ENCODE measurements around the gene GABRG3. TPM values are rescaled to one million over a fixed set of nuclear protein-coding genes. Genes with fewer than 3 reads are reported as not detected.

Gene GABRG3
- total RNA-seq, 4 donors from 2014 or later = not detected

GRCh38 chr15:26968806-26969205, 2.2 kb upstream of the GABRG3 start:
- WGBS = 66% methylated on average over 2 of the region's 2 CpGs
- peaks cover 0 to 61% (median 3%) of the 10 kb centered on the region in 4 donors for H3K27me3 ChIP-seq
- no peak for TF ChIP-seq POLR2AphosphoS5 (IDR thresholded peaks at IDR 0.05)
- H3K4me1 ChIP-seq = peaks cover 0 to 17% (median 4%) of the 10 kb centered on the region in 4 donors
- H3K36me3 ChIP-seq = no peaks in the 10 kb centered on the region
- H3K9me3 ChIP-seq = no peaks in the 10 kb centered on the region
- no peak for DNase-seq (ENCODE audit: extremely low spot score)
- H3K27ac ChIP-seq (replicated peaks in 1 of 4) = no peak overlapping the region
- intact Hi-C loops (cut with DNase I) = no loop called here
- no peak overlapping the region for H3K4me3 ChIP-seq

- Histone ChIP-seq H3K27me3 (peaks cover 0 to 60% (median 5%) of the 10 kb centered on the region in 4 donors), H3K36me3 (no peaks in the 10 kb centered on the region), H3K4me1 (peaks cover 0 to 17% (median 4%) of the 10 kb centered on the region in 4 donors), H3K4me3 (peak overlapping the region; percentile 12 to 31 (median 25)), H3K9me3 (no peaks in the 10 kb centered on the region), H3K27ac (replicated peaks in 1 of 4) (no peak overlapping the region)
- 33% methylated on average over 5 of the region's 72 CpGs for WGBS
- TF ChIP-seq POLR2A (IDR thresholded peaks at IDR 0.05; ENCODE audit: low read depth) = no peak
- no peak for TF ChIP-seq EP300 (IDR thresholded peaks at IDR 0.05)
- TF ChIP-seq POLR2AphosphoS5 (IDR thresholded peaks at IDR 0.05) = no peak
- intact Hi-C loops (cut with DNase I) = no loop called here
- no peak for DNase-seq (ENCODE audit: extremely low spot score)
These were observed 464 bp downstream of the GABRG3 start for GRCh38 chr15:26971271-26972018.

GRCh38 chr15:26972636-26973035, 1.7 kb downstream of the GABRG3 start:
- TF ChIP-seq EP300 (IDR thresholded peaks at IDR 0.05) = no peak
- no peak for TF ChIP-seq CTCF (IDR thresholded peaks at IDR 0.05)
- TF ChIP-seq POLR2A (IDR thresholded peaks at IDR 0.05; ENCODE audit: low read depth) = no peak
- Histone ChIP-seq H3K4me3 (no peak overlapping the region), H3K9me3 (no peaks in the 10 kb centered on the region), H3K36me3 (no peaks in the 10 kb centered on the region), H3K27me3 (peaks cover 0 to 49% (median 5%) of the 10 kb centered on the region in 4 donors), H3K4me1 (peaks cover 0 to 15% (median 4%) of the 10 kb centered on the region in 4 donors), H3K27ac (replicated peaks in 1 of 4) (no peak overlapping the region)
- no peak for DNase-seq (ENCODE audit: extremely low spot score)
- 75% methylated on average over 2 of the region's 2 CpGs for WGBS
- intact Hi-C loops (cut with DNase I) = no loop called here

GRCh38 chr15:26974120-26974780, 3.3 kb downstream of the GABRG3 start:
- intact Hi-C loops (cut with DNase I) = no loop called here
- Histone ChIP-seq H3K4me3 (no peak overlapping the region), H3K27me3 (peaks cover 0 to 36% (median 5%) of the 10 kb centered on the region in 4 donors), H3K9me3 (no peaks in the 10 kb centered on the region), H3K4me1 (peaks cover 0 to 11% (median 2%) of the 10 kb centered on the region in 4 donors), H3K27ac (replicated peaks in 1 of 4) (no peak overlapping the region), H3K36me3 (no peaks in the 10 kb centered on the region)
- DNase-seq (ENCODE audit: extremely low spot score) = no peak
- peak in 1 of 3 experiments; percentile 4 for TF ChIP-seq CTCF (IDR thresholded peaks at IDR 0.05)
- TF ChIP-seq EP300 (IDR thresholded peaks at IDR 0.05) = no peak
- 17% methylated on average over 9 of the region's 9 CpGs for WGBS

GRCh38 chr15:26981492-26981891, 10.5 kb downstream of the GABRG3 start:
- H3K4me1 ChIP-seq = no peaks in the 10 kb centered on the region
- H3K36me3 ChIP-seq = no peaks in the 10 kb centered on the region
- whole genome bisulfite sequencing = 94% methylated on average over 4 of the region's 4 CpGs
- no peak overlapping the region for H3K4me3 ChIP-seq
- H3K27ac ChIP-seq (replicated peaks in 1 of 4) = no peak overlapping the region
- H3K27me3 ChIP-seq = no peaks in the 10 kb centered on the region
- TF ChIP-seq CTCF (IDR thresholded peaks at IDR 0.05) (no peak), POLR2A (IDR thresholded peaks at IDR 0.05; ENCODE audit: low read depth) (no peak), POLR2AphosphoS5 (IDR thresholded peaks at IDR 0.05) (no peak), EP300 (IDR thresholded peaks at IDR 0.05) (no peak)
- intact Hi-C loops (cut with DNase I) = no loop called here
- no peak for DNase-seq (ENCODE audit: extremely low spot score)
- no peaks in the 10 kb centered on the region for H3K9me3 ChIP-seq
